Islet precursor cell (in vitro differentiated cells): Measurements from ENCODE around the gene LRIT3.

Experiments
- DNase-seq: peaks from one replicate; pipeline ENCODE4 v3.0.0-alpha.2; 2018

LRIT3 gene, protein sequence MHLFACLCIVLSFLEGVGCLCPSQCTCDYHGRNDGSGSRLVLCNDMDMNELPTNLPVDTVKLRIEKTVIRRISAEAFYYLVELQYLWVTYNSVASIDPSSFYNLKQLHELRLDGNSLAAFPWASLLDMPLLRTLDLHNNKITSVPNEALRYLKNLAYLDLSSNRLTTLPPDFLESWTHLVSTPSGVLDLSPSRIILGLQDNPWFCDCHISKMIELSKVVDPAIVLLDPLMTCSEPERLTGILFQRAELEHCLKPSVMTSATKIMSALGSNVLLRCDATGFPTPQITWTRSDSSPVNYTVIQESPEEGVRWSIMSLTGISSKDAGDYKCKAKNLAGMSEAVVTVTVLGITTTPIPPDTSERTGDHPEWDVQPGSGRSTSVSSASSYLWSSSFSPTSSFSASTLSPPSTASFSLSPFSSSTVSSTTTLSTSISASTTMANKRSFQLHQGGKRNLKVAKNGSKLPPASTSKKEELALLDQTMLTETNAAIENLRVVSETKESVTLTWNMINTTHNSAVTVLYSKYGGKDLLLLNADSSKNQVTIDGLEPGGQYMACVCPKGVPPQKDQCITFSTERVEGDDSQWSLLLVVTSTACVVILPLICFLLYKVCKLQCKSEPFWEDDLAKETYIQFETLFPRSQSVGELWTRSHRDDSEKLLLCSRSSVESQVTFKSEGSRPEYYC

DNA sequence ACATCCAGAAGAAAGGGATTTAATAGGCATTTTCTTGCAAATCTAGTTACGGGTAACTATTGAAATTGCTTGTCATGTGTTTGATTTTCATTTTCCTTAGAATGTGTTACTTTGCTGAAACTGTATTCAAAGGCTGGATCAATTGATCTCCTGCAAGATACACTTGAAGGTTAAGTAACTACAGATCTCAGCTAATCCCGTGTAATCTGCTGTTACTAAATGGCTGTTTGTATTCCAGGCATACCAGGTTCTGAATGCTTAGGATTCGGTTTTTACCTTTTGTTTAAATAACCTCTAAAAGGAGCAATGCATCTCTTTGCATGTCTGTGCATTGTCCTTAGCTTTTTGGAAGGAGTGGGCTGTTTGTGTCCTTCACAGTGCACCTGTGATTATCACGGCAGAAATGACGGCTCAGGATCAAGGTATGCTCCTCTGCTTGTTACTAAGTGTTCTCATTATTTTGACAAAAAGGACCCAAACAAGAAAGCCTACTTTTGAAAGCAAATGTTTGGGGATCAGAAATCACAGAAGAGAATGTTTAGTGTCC is at the start of gene LRIT3:
TSS of gene LRIT3 (plus strand) at position 212 of the 547 bp plus-strand sequence. CDS start at position 307, 95 bp downstream.
- DNase-seq: no peak

DNA sequence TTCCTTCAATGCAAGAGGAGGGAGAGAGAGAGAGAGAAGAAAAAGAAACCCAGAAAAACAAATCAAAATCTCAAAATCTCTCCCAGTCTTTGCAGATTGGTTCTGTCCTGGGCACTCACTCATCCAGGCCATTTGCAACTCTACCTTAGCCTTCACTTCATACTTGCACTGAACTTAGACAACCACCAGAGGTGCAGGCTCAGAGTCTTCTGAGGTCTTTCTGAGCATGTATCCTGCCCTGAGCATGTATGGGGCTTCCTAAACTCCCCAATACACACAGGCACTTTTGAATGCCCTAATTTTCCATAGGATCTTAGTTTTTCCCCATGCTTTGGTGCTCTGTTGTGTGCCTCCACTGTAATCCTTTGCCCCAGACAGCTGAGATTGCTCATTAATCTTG is 49.0 kb upstream of the LRIT3 start:
- no peak for DNase-seq

- DNase-seq: no peak
Measured at GRCh38 chr4:109801099-109801789, 46.7 kb upstream of the LRIT3 start.

DNA sequence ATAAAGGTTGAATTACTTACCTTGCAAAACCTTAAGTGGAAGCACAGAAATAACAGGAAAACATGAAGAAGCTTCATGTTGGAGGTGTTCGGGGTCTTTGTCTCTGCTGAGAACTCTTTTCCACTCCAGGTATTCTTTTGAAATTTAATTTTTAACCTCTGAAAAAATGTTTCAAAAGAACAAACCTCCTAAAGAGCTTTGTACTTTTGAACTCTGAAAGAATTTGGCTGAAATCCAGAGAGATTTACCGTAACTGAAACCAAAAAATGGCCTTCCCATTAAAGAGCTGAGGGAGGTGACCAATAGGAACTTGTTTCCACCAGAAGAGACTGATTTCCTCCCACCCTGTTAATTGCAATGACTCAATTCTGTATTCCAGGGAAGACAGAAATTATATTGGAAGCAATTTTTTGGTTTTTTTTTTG is 46.0 kb upstream of the LRIT3 start, which contains the start of gene CFI:
TSS of gene CFI (minus strand) at position 105 of the 425 bp plus-strand sequence. CDS start at position 77, 28 bp downstream.
- DNase-seq: no peak

GRCh38 chr4:109803924-109804571 is 43.9 kb upstream of the LRIT3 start:
- peak; percentile 59 for DNase-seq

- DNase-seq: no peak
Measured at GRCh38 chr4:109809655-109810054, 38.3 kb upstream of the LRIT3 start.

- no peak for DNase-seq
Measured at GRCh38 chr4:109810552-109811387, 37.1 kb upstream of the LRIT3 start.

DNA sequence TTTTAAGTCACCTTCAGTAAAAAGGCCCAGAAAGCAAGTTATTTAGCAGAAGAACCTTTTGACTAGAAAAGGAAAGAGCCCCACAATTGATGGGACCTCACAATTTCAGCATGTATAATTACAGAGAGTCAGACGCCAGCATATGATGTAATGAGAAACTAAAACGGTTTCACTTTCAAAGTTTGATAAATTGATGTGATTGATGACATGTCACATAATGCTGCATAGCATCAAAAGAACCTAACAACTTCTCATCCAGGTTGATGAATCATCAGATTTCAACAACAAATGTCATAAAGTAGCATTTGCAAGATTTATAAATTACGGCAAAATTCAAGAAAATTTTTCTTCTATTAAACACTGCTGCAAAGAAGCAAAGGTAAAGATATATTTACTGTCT is 36.2 kb upstream of the LRIT3 start:
- no peak for DNase-seq

- peak; percentile 98 for DNase-seq
Measured at GRCh38 chr4:109815151-109816081, 32.5 kb upstream of the LRIT3 start, which contains the start of gene GAR1. TSS of gene GAR1 (plus strand) at chr4:109815762. CDS start at chr4:109816165, 403 bp downstream.

GRCh38 chr4:109816082-109816442 is 31.8 kb upstream of the LRIT3 start:
- peak; percentile 64 for DNase-seq

DNA sequence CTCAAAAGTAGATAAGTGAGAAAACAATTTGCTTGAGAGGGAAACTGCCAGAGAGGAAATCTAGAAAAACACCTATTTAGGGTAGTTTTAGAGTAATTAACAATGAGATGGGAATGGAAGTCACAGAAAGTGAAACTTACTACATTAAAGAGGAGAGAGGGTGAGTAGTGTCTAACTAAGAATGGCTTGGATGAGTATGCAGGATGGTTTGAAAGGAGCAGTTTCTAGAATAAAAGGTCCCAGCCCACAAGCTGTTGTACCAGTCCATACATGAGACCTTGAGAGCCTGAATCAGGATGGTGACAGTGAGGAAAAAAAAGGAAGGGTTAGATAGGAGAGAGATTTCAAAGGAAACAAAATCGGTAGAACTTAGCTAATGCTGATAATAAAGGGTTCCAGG is 31.0 kb upstream of the LRIT3 start:
- no peak for DNase-seq

GRCh38 chr4:109818268-109818667 is 29.6 kb upstream of the LRIT3 start:
- no peak for DNase-seq

GRCh38 chr4:109820563-109820962 is 27.3 kb upstream of the LRIT3 start:
- DNase-seq: no peak

DNA sequence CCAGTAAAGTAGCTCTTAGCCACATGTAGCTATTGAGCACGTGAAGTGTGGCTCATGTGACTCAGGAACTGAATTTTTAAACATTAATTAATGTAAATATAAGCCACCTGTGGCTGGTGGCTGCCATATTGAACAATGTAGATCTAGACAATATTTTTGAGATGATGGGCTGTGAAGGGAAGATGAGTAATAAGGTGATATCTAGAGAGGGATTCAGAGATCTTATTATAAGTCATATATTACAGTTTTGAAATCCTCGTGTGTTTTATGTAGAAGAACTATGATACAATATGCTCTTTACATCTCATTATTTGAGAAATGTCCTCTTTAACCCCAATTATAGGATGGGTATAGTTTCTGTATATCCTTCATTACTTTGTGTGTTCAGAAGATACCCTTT is 26.7 kb upstream of the LRIT3 start:
- DNase-seq: no peak

DNA sequence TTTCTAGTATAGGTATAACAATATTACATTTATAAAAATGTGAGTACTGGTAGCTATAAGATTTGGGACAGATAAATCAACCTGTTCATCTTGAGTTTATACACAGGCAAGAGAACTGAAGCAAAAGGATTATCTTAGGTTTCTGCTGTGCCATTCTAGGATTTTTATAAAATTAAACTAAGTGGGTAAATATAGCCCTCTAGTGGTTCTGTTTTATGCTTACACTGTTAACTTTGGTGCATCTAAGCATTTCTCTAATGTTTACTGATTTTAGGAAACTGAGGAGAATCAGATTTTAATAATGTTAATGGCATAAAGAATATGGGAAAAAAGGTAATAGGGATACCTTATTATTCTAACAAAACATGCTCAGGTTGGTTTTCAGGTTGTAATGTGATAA is 21.2 kb upstream of the LRIT3 start:
- no peak for DNase-seq

GRCh38 chr4:109827672-109828071 is 20.2 kb upstream of the LRIT3 start, which contains the start of gene RRH:
TSS of gene RRH (plus strand) at chr4:109827972. CDS start at chr4:109828028, 56 bp downstream.
- no peak for DNase-seq

DNA sequence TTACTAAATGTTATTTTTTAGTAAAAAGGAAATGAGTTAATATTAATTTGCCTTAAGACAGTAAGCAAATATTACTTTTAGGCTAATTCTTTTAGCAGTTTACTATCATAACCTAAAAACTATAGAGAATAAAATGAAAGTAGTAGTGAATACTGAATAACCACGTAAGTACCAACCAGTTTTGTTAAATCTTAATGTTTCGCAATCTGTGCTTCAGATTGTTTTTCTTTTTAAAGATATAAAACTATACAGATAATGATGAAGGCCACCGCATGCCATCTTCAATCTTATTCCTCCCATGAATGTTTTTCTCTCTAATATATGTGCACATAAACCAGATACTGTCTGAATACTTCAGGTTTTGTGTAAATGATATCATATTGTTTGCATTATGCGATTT is 14.2 kb upstream of the LRIT3 start:
- no peak for DNase-seq

DNA sequence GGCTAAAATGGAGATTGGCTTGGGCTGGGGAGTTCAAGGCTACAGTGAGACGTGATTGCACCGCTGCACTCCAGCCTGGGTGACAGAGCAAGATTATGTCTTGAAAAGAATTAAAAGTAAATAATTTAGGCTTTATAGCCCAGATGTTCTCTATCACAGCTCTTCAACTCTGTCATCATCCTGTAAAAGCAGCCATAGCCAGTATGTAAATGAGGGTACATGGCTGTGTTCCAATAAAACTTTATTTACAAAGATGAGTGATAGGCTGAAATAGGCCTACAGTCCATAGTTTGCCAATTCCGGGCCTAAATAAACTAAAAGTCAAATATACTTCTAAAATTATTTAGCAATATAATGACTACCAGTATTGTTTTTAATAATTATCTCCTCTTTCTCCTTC is 10.9 kb upstream of the LRIT3 start:
- no peak for DNase-seq

DNA sequence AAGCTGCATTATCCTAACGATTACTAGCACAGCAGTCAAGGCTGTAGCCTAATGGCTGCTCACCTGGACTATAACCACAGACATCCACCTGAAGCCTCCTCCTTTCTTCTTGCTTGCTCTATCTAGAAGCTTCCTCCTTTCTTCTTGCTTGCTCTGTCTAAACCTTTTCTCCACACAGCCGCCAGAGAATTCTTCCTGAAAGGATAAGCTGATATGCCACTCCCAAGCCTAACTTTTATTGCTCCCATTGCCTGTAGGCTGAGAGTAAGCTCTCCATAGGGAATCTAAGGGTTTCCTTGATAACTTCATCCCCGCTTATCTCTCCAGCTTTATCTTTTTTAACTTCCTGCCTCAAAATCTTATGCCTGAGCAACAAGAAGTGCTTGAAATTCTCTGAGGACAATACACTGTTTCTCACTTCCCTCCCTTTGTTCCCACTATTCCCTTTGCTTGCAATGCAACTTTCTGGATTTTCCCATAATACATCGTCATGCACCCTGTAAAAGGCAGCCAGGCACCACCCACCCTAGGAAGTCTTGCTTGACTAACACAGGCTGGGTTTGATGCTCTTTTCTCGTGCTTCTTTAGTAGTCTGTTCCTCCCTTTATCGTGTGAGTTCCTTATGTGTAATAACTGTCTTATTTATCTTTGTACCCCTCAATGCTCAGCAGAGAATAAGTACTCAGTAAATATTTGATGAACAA is 1.4 kb upstream of the LRIT3 start:
- no peak for DNase-seq

DNA sequence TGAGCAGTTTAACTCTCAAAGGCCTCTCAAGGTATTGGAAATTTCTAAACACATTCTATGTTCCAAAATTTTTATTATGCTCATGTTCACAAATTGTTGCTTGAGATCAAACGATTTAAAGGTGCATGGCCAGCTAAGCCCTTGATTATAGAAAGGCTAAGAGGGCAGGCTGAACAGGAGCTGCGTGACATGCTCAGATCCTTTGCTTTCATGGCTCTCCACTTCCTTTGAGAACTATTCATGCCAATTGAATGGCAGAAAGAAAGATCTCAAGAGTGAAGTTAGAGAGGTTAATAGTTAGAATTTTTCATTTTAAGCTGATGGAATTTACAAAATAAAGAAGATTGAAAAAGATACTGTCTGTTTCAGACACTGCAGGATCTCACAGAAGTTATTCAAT is 594 bp downstream of the LRIT3 start:
- DNase-seq: no peak
